Measurements from ENCODE around the gene TMEM50B.

TMEM50B gene

DNA sequence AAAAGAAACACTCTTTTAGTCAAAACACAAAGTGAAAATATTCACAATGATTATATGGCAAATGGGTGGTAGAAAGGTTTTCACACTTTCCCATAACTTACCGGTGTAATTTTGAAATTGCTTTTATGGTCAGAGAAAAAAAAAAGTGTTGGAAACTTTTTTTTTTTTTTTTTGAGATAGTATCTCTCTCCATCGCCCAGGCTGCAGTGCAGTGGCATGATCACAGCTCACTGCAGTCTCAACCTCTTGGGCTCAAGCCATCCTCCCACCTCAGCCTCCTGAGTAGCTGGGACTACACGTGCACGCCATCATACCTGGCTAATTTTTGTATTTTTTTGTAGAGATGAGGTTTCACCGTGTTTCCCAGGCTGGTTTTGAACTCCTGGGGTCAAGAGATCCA is 73.3 kb downstream of the TMEM50B start:
- Histone ChIP-seq H3K4me3 (replicated peaks; ENCODE audit: insufficient read depth, low read length) (no peak overlapping the region), H3K27me3 (ENCODE audit: insufficient read depth, poor library complexity, severe bottlenecking) (no peaks in the 10 kb centered on the region), H3K27ac (replicated peaks) (no peak overlapping the region)
- DNase-seq (ENCODE audit: low read depth in 1 of 2, low spot score in 1 of 2): no peak
- TF ChIP-seq POLR2AphosphoS5 (IDR thresholded peaks at IDR 0.05; ENCODE audit: low read depth): no peak
- TF ChIP-seq, protein P1, sequence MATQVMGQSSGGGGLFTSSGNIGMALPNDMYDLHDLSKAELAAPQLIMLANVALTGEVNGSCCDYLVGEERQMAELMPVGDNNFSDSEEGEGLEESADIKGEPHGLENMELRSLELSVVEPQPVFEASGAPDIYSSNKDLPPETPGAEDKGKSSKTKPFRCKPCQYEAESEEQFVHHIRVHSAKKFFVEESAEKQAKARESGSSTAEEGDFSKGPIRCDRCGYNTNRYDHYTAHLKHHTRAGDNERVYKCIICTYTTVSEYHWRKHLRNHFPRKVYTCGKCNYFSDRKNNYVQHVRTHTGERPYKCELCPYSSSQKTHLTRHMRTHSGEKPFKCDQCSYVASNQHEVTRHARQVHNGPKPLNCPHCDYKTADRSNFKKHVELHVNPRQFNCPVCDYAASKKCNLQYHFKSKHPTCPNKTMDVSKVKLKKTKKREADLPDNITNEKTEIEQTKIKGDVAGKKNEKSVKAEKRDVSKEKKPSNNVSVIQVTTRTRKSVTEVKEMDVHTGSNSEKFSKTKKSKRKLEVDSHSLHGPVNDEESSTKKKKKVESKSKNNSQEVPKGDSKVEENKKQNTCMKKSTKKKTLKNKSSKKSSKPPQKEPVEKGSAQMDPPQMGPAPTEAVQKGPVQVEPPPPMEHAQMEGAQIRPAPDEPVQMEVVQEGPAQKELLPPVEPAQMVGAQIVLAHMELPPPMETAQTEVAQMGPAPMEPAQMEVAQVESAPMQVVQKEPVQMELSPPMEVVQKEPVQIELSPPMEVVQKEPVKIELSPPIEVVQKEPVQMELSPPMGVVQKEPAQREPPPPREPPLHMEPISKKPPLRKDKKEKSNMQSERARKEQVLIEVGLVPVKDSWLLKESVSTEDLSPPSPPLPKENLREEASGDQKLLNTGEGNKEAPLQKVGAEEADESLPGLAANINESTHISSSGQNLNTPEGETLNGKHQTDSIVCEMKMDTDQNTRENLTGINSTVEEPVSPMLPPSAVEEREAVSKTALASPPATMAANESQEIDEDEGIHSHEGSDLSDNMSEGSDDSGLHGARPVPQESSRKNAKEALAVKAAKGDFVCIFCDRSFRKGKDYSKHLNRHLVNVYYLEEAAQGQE (IDR thresholded peaks at IDR 0.05; ENCODE audit: insufficient replicate concordance, low read depth): no peak
- TF ChIP-seq, protein P2, sequence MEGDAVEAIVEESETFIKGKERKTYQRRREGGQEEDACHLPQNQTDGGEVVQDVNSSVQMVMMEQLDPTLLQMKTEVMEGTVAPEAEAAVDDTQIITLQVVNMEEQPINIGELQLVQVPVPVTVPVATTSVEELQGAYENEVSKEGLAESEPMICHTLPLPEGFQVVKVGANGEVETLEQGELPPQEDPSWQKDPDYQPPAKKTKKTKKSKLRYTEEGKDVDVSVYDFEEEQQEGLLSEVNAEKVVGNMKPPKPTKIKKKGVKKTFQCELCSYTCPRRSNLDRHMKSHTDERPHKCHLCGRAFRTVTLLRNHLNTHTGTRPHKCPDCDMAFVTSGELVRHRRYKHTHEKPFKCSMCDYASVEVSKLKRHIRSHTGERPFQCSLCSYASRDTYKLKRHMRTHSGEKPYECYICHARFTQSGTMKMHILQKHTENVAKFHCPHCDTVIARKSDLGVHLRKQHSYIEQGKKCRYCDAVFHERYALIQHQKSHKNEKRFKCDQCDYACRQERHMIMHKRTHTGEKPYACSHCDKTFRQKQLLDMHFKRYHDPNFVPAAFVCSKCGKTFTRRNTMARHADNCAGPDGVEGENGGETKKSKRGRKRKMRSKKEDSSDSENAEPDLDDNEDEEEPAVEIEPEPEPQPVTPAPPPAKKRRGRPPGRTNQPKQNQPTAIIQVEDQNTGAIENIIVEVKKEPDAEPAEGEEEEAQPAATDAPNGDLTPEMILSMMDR (IDR thresholded peaks at IDR 0.05; ENCODE audit: insufficient read depth, low read length): no peak

DNA sequence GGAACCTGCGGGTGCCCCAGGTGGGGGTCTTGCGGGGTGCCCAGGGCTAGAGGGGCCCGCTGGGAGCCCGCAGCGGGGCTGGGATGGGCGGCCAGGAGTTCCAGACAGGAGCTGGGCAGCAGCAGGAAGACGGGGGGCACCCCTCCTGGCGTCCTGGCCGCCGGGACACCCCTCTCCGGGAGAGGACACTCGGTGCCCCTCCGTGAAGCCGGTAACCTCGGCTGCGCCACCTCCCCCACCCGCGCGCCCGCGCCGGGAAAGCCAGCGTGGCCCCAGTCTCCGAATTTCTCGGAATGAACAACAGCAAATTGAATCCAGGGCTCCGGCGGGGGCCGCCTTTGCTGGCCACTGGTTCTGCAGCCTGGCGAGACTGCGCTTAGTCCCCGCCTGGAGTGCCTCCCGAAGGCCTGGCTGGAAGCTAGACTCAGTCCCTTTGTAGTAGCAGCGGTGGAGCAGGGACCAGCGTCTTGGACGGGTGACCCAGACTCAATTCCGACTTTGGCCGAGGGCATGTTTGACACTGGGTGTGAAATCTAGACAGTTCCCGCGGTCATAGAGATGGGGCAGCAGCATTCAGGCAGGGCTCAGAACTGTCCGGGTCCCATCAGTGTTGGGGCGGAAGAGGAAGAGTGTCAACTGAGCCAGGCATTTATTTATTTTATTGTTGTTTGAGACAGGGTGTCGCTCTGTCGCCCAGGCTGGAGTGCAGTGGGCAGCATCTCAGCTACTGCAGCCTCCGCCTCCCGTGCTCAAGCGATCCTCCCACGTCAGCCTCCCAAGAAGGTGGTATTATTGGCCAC is 75.8 kb downstream of the TMEM50B start:
- TF ChIP-seq SPI1 (IDR thresholded peaks at IDR 0.05; ENCODE audit: borderline replicate concordance, low read depth) (peak; percentile 22; the same call in 1 of the 2 replicates), POLR2AphosphoS5 (IDR thresholded peaks at IDR 0.05; ENCODE audit: low read depth) (no peak; the same call in 1 of the 2 replicates), GABPA (IDR thresholded peaks at IDR 0.05; ENCODE audit: low read depth) (no peak)
- TF ChIP-seq, protein P1 (IDR thresholded peaks at IDR 0.05; ENCODE audit: insufficient replicate concordance, low read depth): no peak
- TF ChIP-seq, protein P2 (IDR thresholded peaks at IDR 0.05; ENCODE audit: insufficient read depth, low read length): no peak
- peak; percentile 54 to 59 for DNase-seq (ENCODE audit: low read depth in 1 of 2, low spot score in 1 of 2)
- Histone ChIP-seq H3K27me3 (ENCODE audit: insufficient read depth, poor library complexity, severe bottlenecking) (no peaks in the 10 kb centered on the region), H3K27ac (replicated peaks) (peak overlapping the region; percentile 93), H3K4me3 (replicated peaks; ENCODE audit: insufficient read depth, low read length) (peak overlapping the region; percentile 82)

DNA sequence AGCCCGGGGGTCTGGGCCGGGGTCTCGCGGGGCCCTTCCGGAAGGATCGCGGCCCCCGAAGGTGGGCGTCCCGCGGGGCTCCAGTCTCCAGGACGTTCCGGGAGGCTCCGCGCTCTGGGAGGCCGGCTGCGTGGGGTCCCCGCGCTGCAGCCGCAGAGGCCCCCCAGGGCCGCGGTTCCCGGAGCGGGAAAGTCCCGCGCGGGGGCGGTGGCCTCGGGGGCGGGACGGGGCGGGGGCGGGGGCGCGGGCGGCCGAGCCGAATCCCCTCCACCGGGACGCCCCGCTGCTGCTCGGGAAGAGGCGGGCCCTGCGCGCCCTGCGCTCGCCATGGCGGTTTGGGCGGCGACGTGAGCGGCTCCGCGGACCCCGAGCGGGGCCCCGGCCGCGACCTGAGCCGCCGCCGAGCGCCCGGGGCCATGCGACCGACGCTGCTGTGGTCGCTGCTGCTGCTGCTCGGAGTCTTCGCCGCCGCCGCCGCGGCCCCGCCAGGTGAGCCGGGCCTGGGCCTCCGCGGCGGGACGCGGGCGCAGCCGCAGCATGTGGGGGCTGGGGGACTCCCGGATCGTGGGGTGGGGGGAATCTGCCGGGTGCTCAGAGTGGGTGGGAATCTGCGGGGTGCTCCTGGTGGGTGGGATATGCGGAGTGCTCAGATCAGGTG is 76.5 kb downstream of the TMEM50B start, which contains the start of gene IFNGR2:
Gene IFNGR2, plus strand, starts transcription at position 286 of the 658 bp plus-strand sequence. Its CDS starts 131 bp downstream, at position 417.
- no peaks in the 10 kb centered on the region for H3K27me3 ChIP-seq (ENCODE audit: insufficient read depth, poor library complexity, severe bottlenecking)
- TF ChIP-seq POLR2AphosphoS5 (IDR thresholded peaks at IDR 0.05; ENCODE audit: low read depth) (0 out of 2 replicates have a peak, but pooled peaks have one; percentile 4), SPI1 (IDR thresholded peaks at IDR 0.05; ENCODE audit: borderline replicate concordance, low read depth) (no peak), GABPA (IDR thresholded peaks at IDR 0.05; ENCODE audit: low read depth) (no peak)
- TF ChIP-seq, protein P2 (IDR thresholded peaks at IDR 0.05; ENCODE audit: insufficient read depth, low read length): no peak
- TF ChIP-seq, protein P1 (IDR thresholded peaks at IDR 0.05; ENCODE audit: insufficient replicate concordance, low read depth): no peak
- peak within 1 kb of the TSS; percentile 97 for H3K27ac ChIP-seq (replicated peaks)
- H3K4me3 ChIP-seq (replicated peaks; ENCODE audit: insufficient read depth, low read length): peak within 1 kb of the TSS; percentile 82
- DNase-seq (ENCODE audit: low read depth in 1 of 2, low spot score in 1 of 2): no peak
